ENCODE results near the gene WDFY3.

Gene WDFY3

DNA sequence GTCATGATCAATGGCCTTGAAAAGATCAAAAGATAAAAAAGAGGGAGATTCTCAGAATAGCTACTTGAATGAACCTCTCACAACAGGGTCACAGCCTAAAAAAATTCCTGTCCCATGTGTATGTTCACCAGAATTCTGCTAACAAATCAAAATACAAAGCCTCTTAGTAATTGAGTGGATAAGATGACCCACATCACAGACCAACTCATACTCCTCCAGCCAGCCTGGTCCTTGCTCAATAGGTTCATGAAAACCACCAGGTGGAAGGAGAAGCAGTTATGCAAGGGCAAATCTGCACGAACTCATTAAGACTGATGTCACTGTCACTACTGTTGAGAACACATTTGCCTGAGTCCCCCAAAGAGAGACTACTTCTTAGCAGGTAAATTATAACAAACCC, 21.5 kb downstream of the WDFY3 start:
- peak; percentile 14 to 16 for DNase-seq

GRCh38 chr4:84940960-84941359, 25.5 kb downstream of the WDFY3 start:
- no peak for DNase-seq

- no peak for DNase-seq
Measured at GRCh38 chr4:84939113-84939512, 27.4 kb downstream of the WDFY3 start.

DNA sequence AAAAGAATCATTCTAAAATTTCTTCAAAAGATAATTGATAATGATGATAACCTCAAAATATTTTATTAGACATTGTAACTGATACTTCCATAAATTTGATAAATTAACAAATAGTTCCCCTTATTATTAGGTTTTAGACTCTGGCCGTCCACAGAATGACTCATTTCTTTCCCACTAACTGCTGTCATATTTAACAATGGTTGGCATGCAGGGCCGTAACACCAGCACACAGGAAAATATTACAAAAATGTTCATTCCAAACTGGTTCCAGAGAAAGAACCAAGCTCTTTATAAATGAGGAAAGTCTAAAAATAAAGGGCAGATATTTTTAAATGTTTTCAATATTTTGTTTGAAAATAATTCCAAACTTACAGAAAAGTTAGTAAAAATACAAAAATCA, 28.2 kb downstream of the WDFY3 start:
- DNase-seq = no peak

DNA sequence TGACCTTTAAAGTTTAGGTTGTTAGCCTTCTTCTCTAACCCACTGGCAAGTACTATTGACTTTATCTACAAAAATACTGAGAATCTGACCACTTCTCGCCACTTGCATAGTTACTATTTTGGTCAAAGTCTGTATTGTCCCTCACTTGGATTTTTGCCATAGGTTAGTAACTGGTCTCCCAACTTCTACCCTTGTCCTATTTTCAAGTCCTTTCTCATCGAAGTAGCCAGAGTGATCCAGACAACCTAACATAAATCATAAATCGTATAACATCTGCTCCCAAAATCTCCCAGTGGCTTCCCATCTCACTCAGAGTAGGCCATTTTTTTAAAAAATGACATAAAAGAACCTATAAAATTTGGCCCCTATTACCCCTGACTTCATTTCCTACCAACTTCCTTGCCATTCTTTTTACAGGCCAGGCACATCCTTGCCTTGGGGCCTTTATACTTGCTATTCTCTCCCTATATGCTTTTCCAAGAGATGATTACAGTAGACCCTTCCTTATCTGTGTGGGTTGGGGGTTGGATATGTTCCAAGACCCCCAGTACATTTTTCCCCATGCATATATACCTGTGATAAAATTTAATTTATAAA, 29.0 kb downstream of the WDFY3 start:
- no peak for DNase-seq

GRCh38 chr4:84936123-84936522, 30.4 kb downstream of the WDFY3 start:
- DNase-seq = no peak

GRCh38 chr4:84932462-84932861, 34.0 kb downstream of the WDFY3 start:
- no peak for DNase-seq

DNA sequence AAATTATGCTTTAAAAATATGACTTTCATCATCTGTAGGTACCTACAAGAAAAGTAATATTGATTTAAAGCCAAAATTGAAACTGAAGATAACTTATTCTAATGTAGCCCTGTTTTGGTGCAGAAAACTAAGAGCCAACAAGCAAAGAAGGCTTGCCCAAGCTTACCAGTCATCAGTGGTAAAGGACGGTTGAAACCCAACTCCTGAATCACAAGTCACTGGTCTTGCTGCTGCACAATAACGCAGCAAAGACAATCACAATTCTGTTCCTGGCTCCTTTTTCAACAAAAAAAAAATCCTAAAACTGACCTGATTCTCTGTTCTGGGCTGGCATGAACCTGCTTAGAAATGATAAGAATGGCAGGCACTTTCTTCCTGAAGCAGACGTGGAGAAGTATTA, 34.5 kb downstream of the WDFY3 start:
- no peak for DNase-seq

DNA sequence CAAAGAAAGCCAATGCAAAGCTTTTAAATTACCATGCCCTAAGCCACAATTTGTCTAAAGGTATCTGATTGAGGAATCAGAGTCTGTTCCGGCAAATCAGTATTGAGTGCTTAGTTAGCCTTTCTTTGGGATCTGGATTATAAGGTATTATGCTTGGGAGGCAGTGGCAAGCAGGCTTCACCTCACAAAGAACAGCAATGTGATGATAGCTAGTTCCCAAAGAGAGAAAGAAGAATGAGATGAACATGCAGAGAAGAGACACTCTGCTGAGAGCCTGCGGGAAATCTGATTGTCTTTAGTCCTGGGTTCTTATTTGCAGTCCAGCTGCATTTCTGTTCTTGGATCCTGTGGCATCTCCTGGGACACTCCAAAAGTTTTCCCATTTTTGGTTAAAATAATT, 35.2 kb downstream of the WDFY3 start:
- no peak for DNase-seq

DNA sequence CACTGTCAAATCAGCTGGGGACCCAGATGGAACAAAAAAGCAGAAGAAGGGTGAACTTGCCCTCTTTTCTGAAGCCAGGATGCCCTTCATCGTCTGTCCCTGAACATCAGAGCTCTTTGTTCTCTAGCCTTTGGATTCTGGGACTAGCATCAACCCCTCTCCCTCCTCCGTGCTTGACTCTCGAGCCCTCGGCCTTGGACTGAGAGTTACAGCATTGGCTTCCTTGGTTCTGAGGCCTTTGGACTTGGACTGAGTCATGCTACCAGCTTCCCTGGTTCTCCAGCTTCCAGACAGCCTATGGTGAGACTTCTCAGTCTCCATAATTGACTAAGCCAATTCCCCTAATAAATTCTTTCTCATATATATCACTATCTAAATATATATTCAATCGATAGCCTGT, 38.4 kb downstream of the WDFY3 start:
- DNase-seq = no peak

- no peak for DNase-seq
Measured at GRCh38 chr4:84927428-84927827, 39.1 kb downstream of the WDFY3 start.

GRCh38 chr4:84925558-84925957, 40.9 kb downstream of the WDFY3 start:
- DNase-seq = no peak

DNA sequence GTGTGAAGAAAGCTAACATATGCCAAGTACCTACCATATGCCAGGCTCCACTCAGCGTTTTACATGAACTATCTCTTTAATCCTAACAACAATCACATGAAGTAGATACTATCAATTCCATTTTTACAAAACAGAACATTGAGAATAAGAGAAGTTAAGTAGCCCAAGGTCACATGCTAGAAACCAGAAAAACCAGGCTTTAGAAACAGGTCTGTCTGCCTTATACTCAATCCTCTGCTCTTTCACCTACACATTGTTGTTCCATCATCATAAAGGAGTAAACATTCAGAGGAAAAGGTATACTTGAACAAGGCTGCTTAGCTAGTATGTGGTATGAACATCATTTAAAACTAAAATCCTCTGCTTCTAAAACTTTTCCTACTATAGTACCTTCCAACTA, 42.1 kb downstream of the WDFY3 start:
- no peak for DNase-seq

- DNase-seq = no peak
Measured at GRCh38 chr4:84920617-84921016, 45.9 kb downstream of the WDFY3 start.

- DNase-seq = no peak
Measured at GRCh38 chr4:84917869-84918600, 48.5 kb downstream of the WDFY3 start.

- DNase-seq = no peak
Measured at GRCh38 chr4:84917086-84917821, 49.2 kb downstream of the WDFY3 start.

DNA sequence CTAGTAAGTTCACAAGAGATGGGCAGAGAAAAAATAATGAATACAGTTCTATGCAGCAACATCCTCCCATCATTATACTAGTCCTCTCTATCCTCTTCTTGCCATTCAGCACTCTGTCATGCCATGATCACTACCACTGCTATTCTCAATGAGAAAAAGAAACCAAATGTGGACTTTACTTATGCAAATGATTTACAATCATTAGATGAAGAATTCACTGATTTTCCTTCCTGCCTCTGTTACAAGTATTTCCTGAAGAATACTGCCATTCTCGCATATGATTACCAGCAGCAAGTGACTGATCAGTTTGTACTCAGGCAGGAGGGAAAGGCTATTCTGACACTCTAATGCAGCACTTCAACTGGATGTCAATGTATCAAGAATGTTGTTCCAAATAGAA, 50.3 kb downstream of the WDFY3 start:
- no peak for DNase-seq

DNA sequence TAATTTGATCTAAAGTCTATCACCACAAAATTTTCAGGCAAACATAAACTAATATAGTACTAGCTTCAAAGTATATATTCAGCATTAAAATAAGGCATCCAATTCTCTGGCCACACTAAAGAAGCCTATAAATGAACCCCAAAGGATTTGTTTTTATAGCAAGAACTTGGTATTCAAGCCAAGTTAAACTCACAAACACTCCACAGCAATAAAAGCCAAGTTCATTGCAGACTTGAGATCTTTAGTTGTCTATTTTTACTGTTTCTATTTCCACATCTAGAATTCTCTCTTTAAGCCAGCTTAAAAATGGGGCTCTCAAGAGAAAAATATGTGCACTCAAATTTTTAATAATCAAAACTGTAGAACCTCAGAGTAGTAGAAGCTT, 51.1 kb downstream of the WDFY3 start:
- no peak for DNase-seq

DNA sequence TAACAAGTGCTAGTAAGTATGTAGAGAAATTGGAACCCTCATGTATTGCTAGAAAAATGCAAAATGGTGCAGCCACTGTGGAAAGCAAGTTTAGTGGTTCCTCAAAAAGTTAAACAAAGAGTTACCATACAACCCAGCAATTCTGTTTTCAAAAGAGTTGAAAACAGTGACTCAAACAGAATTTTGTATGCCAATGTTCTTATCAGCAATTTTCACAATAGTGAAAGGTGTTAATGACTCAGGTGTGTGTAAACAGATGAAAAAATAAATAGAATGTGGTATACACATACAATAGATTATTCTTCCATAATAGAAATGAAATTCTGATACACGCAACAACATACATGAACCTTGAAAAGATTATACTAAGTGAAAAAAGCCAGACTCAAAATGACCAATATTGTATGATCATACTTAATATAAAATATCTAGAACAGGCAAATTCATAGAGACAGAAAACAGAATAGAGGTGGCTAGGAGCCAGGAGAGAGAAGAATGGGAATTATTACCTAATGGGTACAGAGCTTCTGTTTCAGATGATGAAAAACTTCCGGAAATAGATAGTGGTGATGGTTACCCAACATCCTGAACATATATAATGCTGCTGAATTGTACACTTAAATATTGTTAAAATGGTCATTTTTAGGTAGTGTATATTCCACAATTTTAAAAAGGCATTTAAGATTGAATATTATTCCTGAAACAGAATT, 51.6 kb downstream of the WDFY3 start:
- DNase-seq = peak; percentile 65 to 67

GRCh38 chr4:84913176-84913575, 53.3 kb downstream of the WDFY3 start:
- DNase-seq = no peak

DNA sequence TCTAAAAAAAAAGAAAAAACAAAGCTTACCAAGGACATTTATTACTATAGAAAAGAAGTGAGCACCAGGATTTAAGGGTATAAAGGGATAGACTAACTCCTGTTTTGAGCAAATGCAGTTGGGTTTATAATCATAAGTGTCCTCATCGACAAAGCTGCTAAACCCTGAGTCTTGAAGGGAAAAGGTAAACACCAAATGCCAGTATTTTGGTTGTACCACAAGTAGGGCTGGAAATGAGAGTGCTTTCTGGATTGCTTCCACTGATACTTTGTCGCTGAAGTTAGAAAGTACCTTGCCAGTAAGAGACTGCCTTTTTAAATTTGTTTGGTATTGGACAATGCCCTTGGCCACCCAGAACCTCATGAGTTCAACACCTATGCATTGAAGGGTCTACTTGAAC, 53.7 kb downstream of the WDFY3 start:
- no peak for DNase-seq

DNA sequence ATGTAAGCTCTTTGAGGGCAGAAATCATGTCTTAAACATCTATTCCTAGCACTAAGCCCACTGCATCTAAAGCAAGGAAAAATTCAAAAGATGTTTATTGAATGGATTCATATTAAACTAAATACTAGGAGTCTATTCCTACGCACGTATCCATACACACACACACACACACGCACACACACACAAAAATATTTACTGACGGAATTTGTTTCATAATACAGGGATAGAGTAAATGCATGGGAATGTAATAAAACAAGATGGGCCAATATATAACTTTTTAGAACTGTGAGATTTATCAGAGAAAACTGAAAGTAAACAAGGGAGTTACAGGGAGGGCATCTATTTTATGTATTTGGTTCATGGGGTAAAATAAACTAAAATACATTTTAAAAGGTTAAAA, 57.6 kb downstream of the WDFY3 start:
- no peak for DNase-seq

DNA sequence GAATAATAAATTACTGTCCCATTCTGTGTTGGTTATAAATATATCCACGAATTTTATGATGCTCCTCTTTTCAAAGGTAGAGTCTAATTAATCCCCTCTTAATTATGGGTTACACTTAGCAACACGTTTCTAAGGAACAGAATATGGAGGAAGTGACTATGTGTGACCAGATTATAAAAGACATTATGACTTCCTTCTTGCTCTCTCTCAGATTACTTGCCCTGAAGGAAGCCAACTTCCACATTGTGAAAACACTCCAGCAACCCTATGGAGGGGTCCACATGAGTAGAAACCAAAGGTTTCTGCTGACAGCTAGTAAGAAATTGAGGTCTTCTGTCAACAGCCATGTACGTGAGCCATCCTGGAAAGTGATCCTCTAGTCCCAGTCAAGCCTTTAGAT, 59.3 kb downstream of the WDFY3 start:
- DNase-seq = peak in 1 of 2 experiments; percentile 13

GRCh38 chr4:84905646-84906045, 60.8 kb downstream of the WDFY3 start:
- no peak for DNase-seq
